HUES6 (cell line): ENCODE results near the gene SMO.
"Not testable (repeated sequence)": the region's sequence is repeated elsewhere in the genome, so short reads cannot be mapped to it uniquely, and the experiment has no call there.

ENCODE experiments used
- H3K27ac ChIP-seq: 2 replicates; pipeline ENCODE4 v1.7.0; 2013; ENCODE audit warnings: low read depth, mild to moderate bottlenecking, low read length, inconsistent platforms
- H3K27me3 ChIP-seq: 2 replicates; pipeline ENCODE4 v1.6.1; 2013; ENCODE audit warnings: low read length; ENCODE audit not compliant: control insufficient read depth, insufficient read depth
- H3K36me3 ChIP-seq: 2 replicates; pipeline ENCODE4 v1.6.1; 2013; ENCODE audit warnings: low read length; ENCODE audit not compliant: control insufficient read depth, insufficient read depth
- H3K4me1 ChIP-seq: 2 replicates; pipeline ENCODE4 v1.6.1; 2013; ENCODE audit warnings: low read length; ENCODE audit not compliant: control insufficient read depth, insufficient read depth
- H3K4me3 ChIP-seq: 2 replicates; pipeline ENCODE4 v1.5.1; 2013; ENCODE audit warnings: low read depth, low read length
- H3K9ac ChIP-seq: one replicate; pipeline ENCODE4 v1.6.1; 2013; ENCODE audit warnings: mild to moderate bottlenecking, low read length
- H3K9me3 ChIP-seq: 2 replicates; pipeline ENCODE4 v1.6.1; 2013; ENCODE audit warnings: low read depth, low read length; ENCODE audit not compliant: control insufficient read depth, insufficient read depth

The SMO gene

GRCh38 chr7:129170441-129171021 is 17.9 kb upstream of the SMO start:
- Histone ChIP-seq H3K36me3 (peaks cover 9% of the 10 kb centered on the region; the same call in 1 of the 2 replicates), H3K27ac (peak overlapping the region; percentile 93), H3K4me3 (peak overlapping the region; percentile 69), H3K27me3 (no peaks in the 10 kb centered on the region), H3K4me1 (peaks cover 28% of the 10 kb centered on the region), H3K9me3 (peaks cover 6% of the 10 kb centered on the region; the same call in 1 of the 2 replicates), H3K9ac (peak overlapping the region; percentile 90)

DNA sequence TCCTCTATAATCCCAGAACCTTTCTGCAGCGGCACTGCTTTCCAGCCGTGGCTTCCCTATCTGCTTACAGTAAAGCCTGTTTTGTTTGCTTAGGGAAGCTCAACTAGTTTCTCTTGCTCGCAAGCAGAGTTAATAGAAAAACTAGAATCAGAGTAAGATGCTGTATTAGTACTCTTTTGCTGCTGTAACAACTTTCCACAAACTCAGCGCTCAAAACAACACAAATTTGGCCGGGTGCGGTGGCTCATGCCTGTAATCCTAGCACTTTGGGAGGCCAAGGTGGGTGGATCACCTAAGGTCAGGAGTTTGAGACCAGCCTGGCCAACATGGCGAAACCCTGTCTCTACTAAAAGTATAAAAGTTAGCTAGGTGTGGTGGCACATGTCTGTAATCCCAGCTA is 14.6 kb upstream of the SMO start:
- H3K27ac ChIP-seq, H3K27me3 ChIP-seq, H3K9ac ChIP-seq, H3K9me3 ChIP-seq, H3K36me3 ChIP-seq, H3K4me3 ChIP-seq: not testable (repeated sequence)
- peaks cover 14% of the 10 kb centered on the region for H3K4me1 ChIP-seq

DNA sequence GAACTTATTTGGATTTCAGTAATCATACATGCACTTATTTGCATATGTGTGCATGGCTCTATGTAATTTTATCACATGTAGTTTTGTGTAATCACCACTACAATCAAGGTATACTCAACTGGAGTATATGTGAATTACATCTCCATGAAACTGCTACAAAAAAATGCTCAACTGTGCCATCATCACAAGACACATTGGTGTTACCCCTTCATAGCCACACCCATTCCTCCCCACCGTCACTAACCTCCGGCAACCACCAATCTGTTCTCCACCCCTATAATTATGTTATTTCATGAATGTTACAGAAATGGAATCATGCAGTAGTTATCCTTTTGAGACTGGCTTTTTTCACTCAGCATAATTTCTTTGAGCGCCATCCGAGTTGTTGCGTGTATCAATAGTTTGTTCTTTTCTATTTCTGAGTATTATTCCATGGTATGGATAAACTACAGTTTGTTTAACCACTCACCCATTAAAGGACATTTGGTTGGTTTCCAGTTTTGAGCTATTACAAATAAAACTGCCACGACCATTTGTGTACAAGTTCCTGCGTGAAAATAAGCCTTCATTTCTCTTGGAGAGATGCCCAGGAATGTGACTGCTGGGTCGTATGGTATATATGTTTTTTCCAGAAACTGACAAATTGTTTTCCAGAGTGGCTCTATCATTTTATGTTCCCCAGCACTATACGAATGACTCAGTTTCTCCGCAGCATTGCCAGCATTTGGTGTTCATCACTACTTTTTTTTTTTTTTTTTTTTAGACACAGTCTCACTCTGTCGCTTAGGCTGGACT is 11.3 kb upstream of the SMO start:
- H3K9ac ChIP-seq, result no peak overlapping the region

DNA sequence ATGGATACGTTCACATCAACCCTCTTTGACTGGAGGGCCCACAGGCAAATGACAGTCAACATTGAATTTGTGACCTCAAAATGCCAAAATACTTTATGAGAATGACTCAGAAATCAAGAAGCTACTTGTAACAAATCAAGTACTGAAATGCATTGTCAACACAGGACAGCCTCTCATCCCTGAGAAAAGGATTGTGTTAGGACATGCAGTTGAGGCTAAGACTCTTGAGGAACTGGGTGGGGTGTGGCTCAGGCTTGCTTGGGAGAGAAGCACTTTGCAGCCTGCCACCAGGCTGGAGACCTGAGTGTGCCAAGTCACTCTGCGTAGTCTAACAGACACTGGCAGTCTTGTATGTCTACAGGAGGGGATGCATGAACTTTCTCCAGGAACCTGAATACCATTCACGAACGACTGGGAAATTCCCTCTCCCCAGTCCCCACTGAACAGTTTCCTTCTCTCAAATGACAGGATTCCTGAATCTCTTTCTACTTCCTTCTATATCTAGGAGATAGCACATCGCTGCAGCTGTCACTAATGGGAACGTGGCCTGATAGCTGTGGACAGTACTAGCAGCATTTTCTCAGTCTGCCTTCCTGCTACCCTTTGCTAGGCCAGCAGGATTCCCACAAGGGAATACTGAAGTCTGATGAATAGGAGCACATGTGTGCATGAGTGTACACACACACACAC is 3.3 kb upstream of the SMO start:
- Histone ChIP-seq H3K4me1 (peaks cover 11% of the 10 kb centered on the region), H3K27ac (no peak overlapping the region), H3K9ac (no peak overlapping the region), H3K4me3 (no peak overlapping the region), H3K36me3 (no peaks in the 10 kb centered on the region), H3K27me3 (peaks cover 30% of the 10 kb centered on the region), H3K9me3 (no peaks in the 10 kb centered on the region)

More for the DNA sequence above, 11.3 kb upstream of the SMO start:
- H3K9me3 ChIP-seq, result peaks cover 6% of the 10 kb centered on the region; the same call in 1 of the 2 replicates
- H3K36me3 ChIP-seq, result no peaks in the 10 kb centered on the region
- H3K27me3 ChIP-seq, result no peaks in the 10 kb centered on the region
- no peaks in the 10 kb centered on the region for H3K4me1 ChIP-seq
- H3K4me3 ChIP-seq, result no peak overlapping the region
- no peak overlapping the region for H3K27ac ChIP-seq

DNA sequence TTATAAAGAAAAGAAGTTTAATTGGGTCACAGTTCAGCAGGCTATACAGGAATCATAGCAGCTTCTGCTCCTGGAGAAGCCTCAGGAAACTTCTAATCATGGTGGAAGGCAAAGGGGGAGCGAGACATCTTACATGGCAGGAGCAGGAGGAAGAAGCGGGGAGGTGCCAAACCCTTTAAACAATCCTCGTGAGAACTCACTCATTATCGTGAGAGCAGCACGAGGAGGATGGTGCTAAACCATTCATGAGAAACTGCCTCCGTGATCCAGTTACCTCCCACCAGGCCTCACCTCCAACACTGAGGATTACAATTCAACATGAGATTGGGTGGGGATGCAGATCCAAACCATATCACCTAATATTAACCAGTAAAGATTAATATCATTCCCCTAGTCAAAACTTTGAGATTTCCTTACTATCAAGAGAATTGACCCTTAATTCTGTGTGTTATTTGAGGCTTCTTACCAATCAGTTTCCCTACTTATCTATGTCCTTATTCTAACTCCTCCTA is 1.6 kb upstream of the SMO start:
- Histone ChIP-seq H3K36me3 (no peaks in the 10 kb centered on the region), H3K4me3 (no peak overlapping the region), H3K27me3 (peaks cover 30% of the 10 kb centered on the region), H3K9ac (no peak overlapping the region), H3K9me3 (no peaks in the 10 kb centered on the region), H3K4me1 (peaks cover 11% of the 10 kb centered on the region), H3K27ac (no peak overlapping the region)

DNA sequence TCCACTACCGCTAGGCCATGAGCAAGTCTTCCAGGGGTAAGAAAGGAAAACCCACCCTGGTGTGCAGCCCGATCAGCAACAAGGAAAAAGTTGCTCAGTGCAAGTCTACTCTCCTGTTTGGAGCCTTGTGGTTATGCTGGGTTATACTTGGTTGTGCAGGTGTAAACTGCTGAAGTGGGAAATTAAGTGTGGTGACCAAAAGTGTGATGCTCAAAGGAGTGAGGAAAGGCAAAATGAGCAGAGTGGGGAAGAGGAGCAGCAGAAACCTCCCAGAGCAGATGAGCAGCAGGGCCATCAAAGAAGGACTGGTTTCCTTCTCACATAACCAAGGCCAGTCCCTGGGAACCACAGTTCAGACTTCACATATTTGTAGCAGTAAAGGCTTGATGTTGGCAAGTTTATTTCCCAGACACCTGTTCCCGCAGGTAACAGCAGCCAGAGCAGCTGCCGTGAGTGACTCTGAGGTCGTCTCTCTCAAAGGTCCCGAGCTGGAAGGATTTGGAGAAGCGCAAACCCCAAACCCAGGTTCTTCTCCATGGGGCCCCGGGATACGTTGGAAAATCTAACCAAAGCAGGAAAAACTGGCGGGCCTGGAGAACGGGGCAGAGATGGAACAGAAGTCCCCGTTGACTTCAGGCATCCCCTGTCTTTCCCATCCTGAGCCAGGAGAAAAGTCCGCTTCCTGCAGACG is 607 bp upstream of the SMO start:
- Histone ChIP-seq H3K9ac (peak overlapping the region; percentile 82), H3K27me3 (peaks cover 30% of the 10 kb centered on the region), H3K36me3 (no peaks in the 10 kb centered on the region), H3K4me1 (peaks cover 11% of the 10 kb centered on the region), H3K27ac (no peak overlapping the region), H3K9me3 (no peaks in the 10 kb centered on the region), H3K4me3 (peak overlapping the region; percentile 88)

- Histone ChIP-seq H3K9me3 (no peaks in the 10 kb centered on the region), H3K27ac (peak overlapping the region; percentile 82), H3K9ac (peak overlapping the region; percentile 82), H3K4me3 (peak overlapping the region; percentile 88), H3K36me3 (no peaks in the 10 kb centered on the region), H3K4me1 (peaks cover 11% of the 10 kb centered on the region), H3K27me3 (peaks cover 30% of the 10 kb centered on the region)
These were observed 643 bp downstream of the SMO start for GRCh38 chr7:129188892-129189660.

- Histone ChIP-seq H3K27ac (no peak overlapping the region), H3K9ac (peak overlapping the region; percentile 82), H3K4me1 (peaks cover 11% of the 10 kb centered on the region), H3K27me3 (peaks cover 30% of the 10 kb centered on the region), H3K4me3 (peak overlapping the region; percentile 88), H3K9me3 (no peaks in the 10 kb centered on the region), H3K36me3 (no peaks in the 10 kb centered on the region)
These were observed 1.4 kb downstream of the SMO start for GRCh38 chr7:129189661-129190310.

GRCh38 chr7:129191272-129191671 is 2.8 kb downstream of the SMO start:
- 0 out of 2 replicates have a peak, but pooled peaks cover 2% of the 10 kb centered on the region for H3K9me3 ChIP-seq
- peaks cover 11% of the 10 kb centered on the region for H3K4me1 ChIP-seq
- no peak overlapping the region for H3K27ac ChIP-seq
- H3K9ac ChIP-seq, result no peak overlapping the region
- peaks cover 28% of the 10 kb centered on the region for H3K27me3 ChIP-seq
- H3K4me3 ChIP-seq, result no peak overlapping the region
- no peaks in the 10 kb centered on the region for H3K36me3 ChIP-seq

GRCh38 chr7:129193892-129194291 is 5.5 kb downstream of the SMO start:
- H3K4me3 ChIP-seq, result no peak overlapping the region
- peaks cover 4% of the 10 kb centered on the region; the same call in 1 of the 2 replicates for H3K4me1 ChIP-seq
- no peak overlapping the region for H3K9ac ChIP-seq
- 0 out of 2 replicates have a peak, but pooled peaks cover 4% of the 10 kb centered on the region for H3K9me3 ChIP-seq
- H3K27ac ChIP-seq, result no peak overlapping the region
- H3K36me3 ChIP-seq, result no peaks in the 10 kb centered on the region
- H3K27me3 ChIP-seq, result peaks cover 8% of the 10 kb centered on the region; the same call in 1 of the 2 replicates
